Measurements from ENCODE around the gene ASPSCR1.
"Not testable (repeated sequence)": the region's sequence is repeated elsewhere in the genome, so short reads cannot be mapped to it uniquely, and the experiment has no call there.

Gene ASPSCR1

GRCh38 chr17:82033359-82034085, 56.1 kb downstream of the ASPSCR1 start:
- FAIRE-seq = no peak
- no peak for DNase-seq (ENCODE audit: extremely low spot score, insufficient read length, low read depth)

GRCh38 chr17:82034371-82035011, 57.1 kb downstream of the ASPSCR1 start:
- no peak for FAIRE-seq
- DNase-seq (ENCODE audit: extremely low spot score, insufficient read length, low read depth) = no peak

- FAIRE-seq (no peak), DNase-seq (ENCODE audit: extremely low spot score, insufficient read length, low read depth) (no peak)
Observed at GRCh38 chr17:82035488-82035887, 58.1 kb downstream of the ASPSCR1 start.

- FAIRE-seq = no peak
Observed at GRCh38 chr17:82035956-82036633, 58.7 kb downstream of the ASPSCR1 start.

GRCh38 chr17:82036634-82037091, 59.2 kb downstream of the ASPSCR1 start:
- no peak for DNase-seq (ENCODE audit: extremely low spot score, insufficient read length, low read depth)
- no peak for FAIRE-seq

More at GRCh38 chr17:82035956-82036633, 58.7 kb downstream of the ASPSCR1 start:
- DNase-seq (ENCODE audit: extremely low spot score, insufficient read length, low read depth) = no peak

GRCh38 chr17:82037092-82037888, 59.9 kb downstream of the ASPSCR1 start, which contains the start of gene DCXR:
DCXR (minus strand) TSS chr17:82037697; CDS start chr17:82037682, 15 bp downstream.
- DNase-seq (ENCODE audit: extremely low spot score, insufficient read length, low read depth) (peak; percentile 94), FAIRE-seq (peak; percentile 95)

GRCh38 chr17:82037889-82038195, 60.4 kb downstream of the ASPSCR1 start:
- DNase-seq (ENCODE audit: extremely low spot score, insufficient read length, low read depth) (no peak), FAIRE-seq (no peak)

GRCh38 chr17:82038796-82039409, 61.5 kb downstream of the ASPSCR1 start:
- DNase-seq (ENCODE audit: extremely low spot score, insufficient read length, low read depth); FAIRE-seq: not testable (repeated sequence)

- no peak for FAIRE-seq
- DNase-seq (ENCODE audit: extremely low spot score, insufficient read length, low read depth) = no peak
Observed at GRCh38 chr17:82039695-82040299, 62.4 kb downstream of the ASPSCR1 start.

GRCh38 chr17:82041144-82041814, 63.9 kb downstream of the ASPSCR1 start:
- FAIRE-seq = no peak
- no peak for DNase-seq (ENCODE audit: extremely low spot score, insufficient read length, low read depth)

GRCh38 chr17:82042649-82043048, 65.2 kb downstream of the ASPSCR1 start:
- FAIRE-seq = no peak

GRCh38 chr17:82043507-82043906, 66.1 kb downstream of the ASPSCR1 start:
- no peak for FAIRE-seq
- no peak for DNase-seq (ENCODE audit: extremely low spot score, insufficient read length, low read depth)

More at GRCh38 chr17:82042649-82043048, 65.2 kb downstream of the ASPSCR1 start:
- no peak for DNase-seq (ENCODE audit: extremely low spot score, insufficient read length, low read depth)

- FAIRE-seq (no peak), DNase-seq (ENCODE audit: extremely low spot score, insufficient read length, low read depth) (no peak)
Observed at GRCh38 chr17:82045936-82046484, 68.6 kb downstream of the ASPSCR1 start.

GRCh38 chr17:82046903-82047302, 69.5 kb downstream of the ASPSCR1 start:
- no peak for DNase-seq (ENCODE audit: extremely low spot score, insufficient read length, low read depth)

GRCh38 chr17:82047379-82047778, 70.0 kb downstream of the ASPSCR1 start:
- no peak for DNase-seq (ENCODE audit: extremely low spot score, insufficient read length, low read depth)
- FAIRE-seq = no peak

More at GRCh38 chr17:82046903-82047302, 69.5 kb downstream of the ASPSCR1 start:
- no peak for FAIRE-seq

GRCh38 chr17:82047914-82048570, 70.6 kb downstream of the ASPSCR1 start:
- DNase-seq (ENCODE audit: extremely low spot score, insufficient read length, low read depth) (no peak), FAIRE-seq (no peak)

- FAIRE-seq (no peak), DNase-seq (ENCODE audit: extremely low spot score, insufficient read length, low read depth) (no peak)
Observed at GRCh38 chr17:82048571-82048971, 71.1 kb downstream of the ASPSCR1 start.

GRCh38 chr17:82049106-82049505, 71.7 kb downstream of the ASPSCR1 start:
- DNase-seq (ENCODE audit: extremely low spot score, insufficient read length, low read depth) (no peak), FAIRE-seq (no peak)

Data from GM18507 (cell line).